NCI-H187 treated with DMSO at 0.1 percent for 48 hours (cell line): Measurements from ENCODE around the gene KDELR1.

Experiments used
- DNase-seq: peaks from one replicate; lab custom pipeline; 2025; lab: John Stamatoyannopoulos, UW

KDELR1 gene

GRCh38 chr19:48371367-48371766, 20.0 kb downstream of the KDELR1 start:
- DNase-seq = no peak

DNA sequence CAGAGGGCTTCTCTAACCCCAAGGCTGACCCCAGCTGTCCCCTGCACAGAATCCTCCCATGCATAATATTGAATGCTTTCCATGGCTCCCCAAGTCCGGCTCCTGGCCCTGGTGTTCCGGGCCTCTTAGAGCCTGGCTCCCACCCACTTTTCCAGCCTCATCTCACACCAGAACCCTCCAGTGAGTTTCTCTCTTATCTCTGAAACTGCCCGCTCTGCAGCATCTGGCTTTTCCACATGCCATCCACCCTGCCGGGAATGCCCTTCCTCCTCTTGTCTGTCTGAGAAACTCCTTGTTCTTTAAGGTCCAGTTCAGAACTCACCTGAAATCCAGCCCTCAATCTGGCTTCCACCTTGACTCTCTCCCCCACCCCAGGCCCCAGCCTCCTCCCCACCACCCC, 20.4 kb downstream of the KDELR1 start:
- DNase-seq = no peak

GRCh38 chr19:48368936-48369335, 22.4 kb downstream of the KDELR1 start:
- no peak for DNase-seq

GRCh38 chr19:48367855-48368254, 23.5 kb downstream of the KDELR1 start:
- no peak for DNase-seq

DNA sequence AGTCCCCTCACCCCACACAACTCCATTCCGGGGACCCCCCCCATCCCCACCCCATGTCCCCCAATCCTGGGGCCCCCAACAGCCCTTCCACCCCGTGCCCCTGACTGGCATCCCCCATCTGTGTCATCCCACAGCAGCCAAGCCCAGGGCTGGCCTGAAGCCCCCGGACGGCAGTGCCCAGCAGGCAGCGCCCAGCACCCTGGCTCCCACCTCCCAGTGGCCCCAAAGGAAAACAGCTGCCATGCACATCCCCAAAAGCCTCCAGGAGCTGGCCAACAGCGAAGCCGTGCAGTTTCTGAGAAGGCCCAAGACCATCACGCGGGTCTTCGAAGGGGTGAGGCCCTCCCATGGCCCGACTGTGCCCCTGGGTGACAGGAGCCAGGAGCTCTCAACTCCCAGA, 25.7 kb downstream of the KDELR1 start:
- DNase-seq = no peak

GRCh38 chr19:48364598-48365348, 26.6 kb downstream of the KDELR1 start:
- DNase-seq = no peak

DNA sequence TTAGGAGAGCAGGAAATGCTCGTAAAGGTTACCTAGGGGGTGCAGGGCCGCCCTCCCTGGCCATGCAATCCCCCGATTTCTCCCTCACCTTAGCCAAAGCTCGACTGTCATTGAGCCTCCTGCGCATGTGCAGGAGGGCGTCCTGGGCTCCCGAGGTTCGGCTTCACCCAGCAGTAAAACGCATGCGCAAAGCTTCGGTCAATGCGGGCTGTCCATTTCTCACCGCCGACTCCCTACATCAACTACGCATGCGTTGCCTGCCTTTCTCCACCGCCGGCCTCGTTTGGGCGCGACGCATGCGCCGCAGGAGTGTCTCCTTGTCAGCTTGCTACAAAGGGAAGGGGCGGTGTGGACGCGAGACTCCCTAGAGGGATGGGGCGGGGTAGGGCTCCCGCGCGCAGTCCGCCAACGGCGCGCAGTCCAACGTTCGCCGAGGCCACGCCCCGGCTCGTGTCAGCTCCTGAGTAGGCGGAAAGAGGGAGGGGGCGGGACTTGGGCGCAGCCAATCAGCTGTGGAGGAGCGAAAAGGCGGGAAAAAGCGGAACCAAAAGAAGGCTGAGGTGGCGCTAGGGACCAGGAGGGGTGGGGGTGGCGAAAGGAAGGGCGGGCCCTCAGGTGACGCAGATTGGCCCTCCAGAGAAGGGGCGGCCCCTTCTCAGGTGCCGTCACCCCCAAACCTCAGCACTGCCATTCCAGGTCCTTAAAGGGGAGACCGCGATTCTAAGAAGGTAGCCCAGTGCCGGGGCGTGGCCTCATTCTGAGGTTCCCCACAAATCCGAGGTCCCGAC, 27.3 kb downstream of the KDELR1 start, which contains the start of the genes SYNGR4 and TMEM143:
Gene SYNGR4 (plus strand): TSS at position 558 of the 788 bp plus-strand sequence. CDS start 1,476 bp downstream, outside the sequence.
Gene TMEM143 (minus strand): TSS at position 131 of the 788 bp plus-strand sequence. CDS start 20 bp downstream, at position 111.
- DNase-seq = peak; percentile 99

DNA sequence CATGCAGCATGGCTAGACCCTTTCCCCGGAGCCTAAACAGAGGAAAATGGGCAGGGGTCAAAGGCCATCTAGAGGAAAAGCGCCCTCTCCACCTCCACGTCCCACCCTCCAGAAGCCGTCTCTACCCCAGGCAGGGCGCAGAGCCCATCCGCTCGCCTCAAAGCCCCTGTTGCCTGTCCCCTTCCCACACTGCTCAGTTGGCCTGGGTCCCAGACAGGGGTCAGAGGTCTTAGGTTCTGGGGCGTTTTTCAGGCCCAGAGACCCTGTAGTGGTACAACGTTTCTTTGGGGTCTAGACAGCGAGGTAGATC, 27.9 kb downstream of the KDELR1 start:
- DNase-seq = no peak

- DNase-seq = peak; percentile 87
These were observed 28.4 kb downstream of the KDELR1 start for GRCh38 chr19:48362716-48363499.

DNA sequence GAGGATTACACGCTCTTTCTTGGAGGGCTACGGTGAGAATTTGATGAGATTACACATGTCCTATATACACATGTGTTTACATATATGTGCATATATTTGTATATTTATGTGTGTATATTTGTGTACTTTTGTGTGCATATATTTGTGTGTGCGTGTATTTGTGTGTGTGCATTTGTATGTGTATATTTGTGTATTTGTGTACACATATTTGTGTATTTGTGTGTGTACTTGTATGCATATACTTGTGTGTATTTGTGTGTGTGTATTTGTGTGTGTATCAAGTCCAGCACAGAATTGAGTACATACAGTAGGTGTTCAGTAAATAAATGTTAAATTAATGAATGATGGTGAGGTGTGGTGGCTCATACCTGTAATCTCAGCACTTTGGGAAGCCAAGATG, 29.4 kb downstream of the KDELR1 start:
- no peak for DNase-seq

GRCh38 chr19:48359123-48359522, 32.2 kb downstream of the KDELR1 start:
- no peak for DNase-seq

DNA sequence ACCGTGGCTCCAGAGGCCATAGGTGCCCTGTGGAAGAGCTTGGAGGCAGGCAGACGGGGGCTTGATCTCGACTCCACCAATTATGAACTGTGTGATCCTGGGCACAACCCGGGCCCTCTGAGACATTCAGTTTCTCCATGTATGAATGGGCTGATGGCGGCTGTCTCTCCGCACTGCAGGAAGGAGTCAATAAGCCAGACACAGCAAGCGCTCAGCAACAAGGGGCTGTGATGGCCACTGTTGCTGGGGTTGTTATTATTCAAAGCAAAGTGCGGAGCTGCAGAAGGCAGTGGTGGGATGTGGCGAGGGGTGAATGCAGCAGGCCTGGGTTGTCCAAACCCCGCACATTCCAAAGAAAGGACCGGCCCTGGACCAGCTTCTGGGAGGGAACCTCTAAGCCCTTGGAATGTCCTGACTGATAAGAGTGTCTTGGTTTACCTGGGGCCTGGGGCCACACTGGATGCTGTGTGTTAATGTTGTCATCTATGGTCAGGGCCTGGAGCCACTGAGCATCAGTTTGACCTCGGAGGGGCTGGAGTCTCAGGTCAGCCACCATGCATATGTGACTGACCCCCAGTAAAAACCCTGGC, 35.9 kb downstream of the KDELR1 start:
- no peak for DNase-seq

- DNase-seq = no peak
These were observed 36.9 kb downstream of the KDELR1 start for GRCh38 chr19:48354332-48354992.

DNA sequence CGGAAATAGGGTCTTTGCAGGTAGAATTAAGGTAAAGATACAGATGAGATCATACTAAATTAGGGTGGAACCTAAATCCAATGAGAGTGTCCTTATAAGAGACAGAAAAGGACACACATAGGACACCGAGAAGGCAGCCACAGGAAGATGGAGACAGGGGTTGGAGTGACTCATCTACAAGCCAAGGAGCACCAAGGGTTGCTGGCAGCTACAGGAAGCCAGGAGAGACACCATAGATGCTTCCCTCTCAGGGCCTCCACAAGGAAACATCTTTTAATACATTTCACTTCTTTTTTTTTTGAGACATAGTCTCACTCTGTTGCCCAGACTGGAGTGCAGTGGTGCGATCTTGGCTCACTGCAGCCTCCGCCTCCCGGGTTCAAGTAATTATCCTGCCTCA, 37.7 kb downstream of the KDELR1 start:
- no peak for DNase-seq

DNA sequence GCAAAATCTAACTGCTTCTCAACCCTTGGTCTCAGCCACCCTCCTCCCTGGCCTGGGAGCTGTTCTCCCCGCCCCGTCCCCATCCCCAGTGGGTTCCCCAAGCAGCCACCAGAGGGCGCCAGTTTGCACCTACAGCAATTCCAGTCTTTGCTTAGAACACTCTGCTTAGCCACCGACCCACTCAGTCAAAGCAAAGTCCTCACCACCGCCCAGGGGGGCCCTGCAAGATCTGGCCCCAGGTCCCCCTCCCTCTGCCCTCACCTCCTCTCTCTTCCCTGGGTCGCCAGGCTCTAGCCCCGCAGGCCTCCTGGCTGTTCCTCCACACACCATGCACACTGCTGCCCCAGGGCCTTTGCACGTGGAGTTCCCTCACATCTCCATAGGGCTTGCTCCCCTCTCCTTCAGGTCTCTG, 40.0 kb downstream of the KDELR1 start:
- no peak for DNase-seq

DNA sequence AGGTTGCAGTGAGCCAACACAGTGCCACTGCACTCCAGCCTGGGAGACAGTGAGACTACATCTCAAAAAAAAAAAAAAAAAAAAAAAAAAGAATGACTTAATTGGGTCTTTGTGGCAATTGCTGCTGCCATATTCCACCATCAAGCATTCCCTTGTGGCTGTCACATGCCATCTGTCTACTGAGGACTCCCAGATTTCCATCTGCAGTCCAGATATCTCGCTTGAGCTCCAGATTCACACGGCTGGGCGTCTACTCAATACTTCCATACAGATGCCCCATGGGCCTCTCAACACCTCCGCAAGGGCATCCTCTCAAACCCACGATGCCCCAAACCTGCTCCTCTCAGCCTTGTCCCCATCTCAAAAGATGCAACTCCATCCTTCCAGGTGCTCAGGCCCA, 40.5 kb downstream of the KDELR1 start:
- DNase-seq = no peak

DNA sequence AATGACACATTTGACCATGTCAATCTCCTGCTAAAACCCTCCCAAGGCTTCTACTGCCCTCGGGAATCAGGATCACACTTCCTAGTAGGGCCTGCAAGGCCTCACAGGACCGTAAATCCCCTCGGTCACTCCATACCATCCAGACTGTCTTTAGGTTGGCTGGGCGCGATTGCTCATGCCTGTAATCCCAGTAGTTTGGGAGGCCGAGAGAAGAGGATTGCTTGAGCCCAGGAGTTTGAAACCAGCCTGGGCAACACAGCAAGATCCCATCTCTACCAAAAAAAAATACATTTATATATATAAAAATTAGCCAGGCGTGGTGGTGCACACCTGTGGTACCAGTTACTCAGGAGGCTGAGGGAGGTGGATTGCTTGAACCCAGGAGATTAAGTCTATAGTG, 42.6 kb downstream of the KDELR1 start:
- no peak for DNase-seq

DNA sequence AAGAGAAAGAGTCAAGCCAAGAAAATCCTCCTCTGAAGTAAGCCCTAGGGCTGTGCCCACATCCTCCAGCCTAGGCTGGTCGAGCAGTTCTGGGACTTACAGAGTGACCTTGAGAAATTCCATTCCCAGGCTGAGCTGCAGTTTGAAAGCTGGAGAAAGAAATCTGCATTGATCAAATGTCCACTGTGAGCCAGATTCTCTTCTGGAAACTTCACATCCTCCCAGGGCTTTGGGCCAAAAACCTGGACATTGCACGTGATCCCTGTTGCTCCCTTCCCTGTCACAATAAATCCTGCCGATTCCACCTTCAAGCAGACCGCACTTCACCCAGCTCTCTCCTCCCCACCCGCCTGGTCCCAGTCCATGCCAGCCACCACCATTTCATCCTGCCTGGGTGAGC, 43.3 kb downstream of the KDELR1 start:
- no peak for DNase-seq

DNA sequence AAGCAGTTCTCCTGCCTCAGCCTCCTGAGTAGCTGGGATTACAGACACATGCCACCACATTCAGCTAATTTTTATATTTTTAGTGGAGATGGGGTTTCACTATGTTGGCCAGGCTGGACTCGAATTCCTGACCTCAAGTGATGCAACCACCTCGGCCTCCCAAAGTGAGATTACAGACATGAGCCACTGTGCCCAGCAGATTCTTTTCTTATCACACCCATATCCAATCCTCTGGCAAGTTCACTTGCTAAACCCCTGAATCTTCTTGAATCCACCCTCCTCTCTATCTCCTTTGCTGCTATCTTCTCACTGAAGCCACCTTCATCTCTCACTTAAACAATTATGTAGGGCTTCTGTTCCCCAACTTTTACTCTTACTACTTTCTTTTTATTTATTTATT, 45.2 kb downstream of the KDELR1 start:
- no peak for DNase-seq

DNA sequence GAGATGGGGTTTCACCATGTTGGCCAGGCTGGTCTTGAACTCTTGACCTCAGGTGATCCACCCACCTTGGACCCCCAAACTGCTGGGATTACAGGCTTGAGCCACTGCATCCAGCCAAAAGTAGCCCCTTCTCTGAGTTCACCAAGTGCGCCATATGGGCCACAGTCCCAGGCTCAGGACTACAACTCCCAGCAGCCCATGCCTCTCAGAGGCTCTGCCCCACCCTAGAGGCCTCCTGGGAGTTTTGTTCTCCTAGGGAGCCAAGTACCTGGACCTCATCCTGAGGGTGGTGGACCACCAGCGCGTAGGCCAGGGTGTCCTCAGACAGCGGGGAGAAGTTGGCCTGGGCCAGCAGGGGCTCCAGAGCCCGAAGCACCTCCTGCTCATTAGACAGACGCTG, 46.5 kb downstream of the KDELR1 start:
- no peak for DNase-seq

GRCh38 chr19:48342841-48343540, 48.4 kb downstream of the KDELR1 start:
- DNase-seq = no peak
